NCI-H1092 (cell line): ENCODE measurements around the gene SLC35B1.
A peak's percentile ranks its signal among the peaks of the same experiment; 100 is the strongest.
"Not testable (repeated sequence)": the region's sequence is repeated elsewhere in the genome, so short reads cannot be mapped to it uniquely, and the experiment has no call there.

ENCODE experiments used
- DNase-seq: peaks from one replicate; lab custom pipeline; 2025; lab: John Stamatoyannopoulos, UW

The SLC35B1 gene

GRCh38 chr17:49699966-49700575, 7.7 kb downstream of the SLC35B1 start:
- no peak for DNase-seq

- DNase-seq, result no peak
These were observed 9.8 kb downstream of the SLC35B1 start for GRCh38 chr17:49698005-49698404.

- no peak for DNase-seq
These were observed 11.5 kb downstream of the SLC35B1 start for GRCh38 chr17:49696233-49696761.

- no peak for DNase-seq
These were observed 12.0 kb downstream of the SLC35B1 start for GRCh38 chr17:49695698-49696232.

- no peak for DNase-seq
These were observed 12.7 kb downstream of the SLC35B1 start for GRCh38 chr17:49694847-49695697.

GRCh38 chr17:49692751-49693150, 15.0 kb downstream of the SLC35B1 start:
- no peak for DNase-seq

- no peak for DNase-seq
These were observed 16.0 kb downstream of the SLC35B1 start for GRCh38 chr17:49691677-49692191.

GRCh38 chr17:49691086-49691676, 16.6 kb downstream of the SLC35B1 start:
- no peak for DNase-seq

GRCh38 chr17:49690256-49690655, 17.5 kb downstream of the SLC35B1 start:
- no peak for DNase-seq

GRCh38 chr17:49688848-49689247, 18.9 kb downstream of the SLC35B1 start:
- no peak for DNase-seq

GRCh38 chr17:49687878-49688491, 19.8 kb downstream of the SLC35B1 start:
- no peak for DNase-seq

- no peak for DNase-seq
These were observed 26.4 kb downstream of the SLC35B1 start for GRCh38 chr17:49681106-49681979.

GRCh38 chr17:49680314-49680713, 27.4 kb downstream of the SLC35B1 start:
- no peak for DNase-seq

- peak; percentile 98 for DNase-seq
These were observed 29.6 kb downstream of the SLC35B1 start, which contains the start of gene SPOP for GRCh38 chr17:49677933-49678847. SPOP (minus strand) TSS chr17:49678097; CDS start chr17:49622810, 55,287 bp downstream.

GRCh38 chr17:49677134-49677932, 30.4 kb downstream of the SLC35B1 start:
- peak; percentile 94 for DNase-seq

- DNase-seq, result no peak
These were observed 31.4 kb downstream of the SLC35B1 start for GRCh38 chr17:49676276-49676868.

- no peak for DNase-seq
These were observed 33.3 kb downstream of the SLC35B1 start for GRCh38 chr17:49674507-49674906.

- not testable (repeated sequence) for DNase-seq
These were observed 34.1 kb downstream of the SLC35B1 start for GRCh38 chr17:49673679-49674078.
